Activated T-helper 9 cell treated with anti-CD3 and anti-CD28 coated beads, Interleukin-2, amount 50 U/mL, for 16 hours (primary cell): ENCODE results near the gene MTMR10.

ENCODE experiments used
- DNase-seq: peaks from one replicate; pipeline ENCODE4 v3.0.0-alpha.2; 2020; ENCODE audit warnings: low read depth

MTMR10 gene

DNA sequence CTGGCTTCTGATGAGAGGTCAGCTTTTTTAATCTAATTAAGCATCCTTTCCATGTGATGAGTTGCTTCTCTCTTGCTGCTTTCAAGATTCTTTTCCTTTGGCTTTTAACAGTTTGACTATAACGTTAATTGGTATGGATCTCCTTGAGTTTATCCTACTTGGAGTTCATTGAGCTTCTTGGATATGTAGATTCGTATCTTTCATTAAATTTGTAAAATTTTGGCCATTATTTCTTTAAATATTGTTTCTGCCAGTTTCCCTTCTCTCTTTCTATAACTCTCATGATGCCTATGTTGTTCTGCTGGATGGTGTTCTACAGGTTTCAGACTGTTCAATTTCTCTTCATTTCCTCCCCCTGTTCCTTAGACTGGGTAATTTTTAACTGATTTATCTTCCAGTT lies 21.0 kb upstream of the MTMR10 start:
- no peak for DNase-seq

- no peak for DNase-seq
Measured at GRCh38 chr15:31010036-31010435, 18.6 kb upstream of the MTMR10 start.

- DNase-seq: no peak
Measured at GRCh38 chr15:31005660-31006059, 14.2 kb upstream of the MTMR10 start.

GRCh38 chr15:31004220-31004733 lies 12.8 kb upstream of the MTMR10 start:
- DNase-seq: no peak

DNA sequence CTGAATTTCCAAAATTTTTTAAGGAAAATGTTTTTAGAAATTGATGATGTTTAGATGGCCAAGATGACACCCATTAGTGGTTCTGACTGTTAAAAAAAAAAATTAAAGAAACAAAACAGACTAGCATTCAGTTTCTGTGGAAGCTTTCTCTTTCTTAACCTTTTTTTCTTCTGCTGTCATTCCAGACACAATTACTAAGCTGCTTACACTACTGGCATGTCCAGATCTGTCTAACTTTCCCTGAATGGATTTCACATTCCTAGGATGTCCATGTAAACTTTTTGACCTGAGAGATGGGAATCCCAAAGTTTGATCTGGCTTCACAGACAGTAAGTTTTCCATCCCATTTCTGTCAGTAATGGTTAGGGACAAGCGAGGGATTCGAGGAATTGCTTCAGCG lies 10.3 kb upstream of the MTMR10 start:
- DNase-seq: no peak

DNA sequence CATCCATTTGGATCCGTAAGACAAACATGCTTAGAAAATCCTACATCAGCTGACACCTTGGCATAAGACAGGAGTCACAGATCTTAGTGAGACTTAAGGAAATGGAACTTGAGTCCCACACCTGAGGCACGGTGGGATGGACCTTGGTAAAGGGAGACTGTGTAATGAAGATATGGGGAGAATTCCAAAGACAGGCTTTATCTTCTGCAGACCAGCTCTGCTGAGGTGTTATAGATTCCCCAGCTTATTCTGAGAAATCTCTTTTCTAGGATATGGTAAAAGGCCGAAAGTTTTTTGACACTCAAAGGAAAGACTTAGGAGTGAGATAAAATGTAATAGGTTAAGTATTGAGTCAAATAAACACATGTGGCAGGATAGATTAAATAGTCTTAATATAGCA lies 8.3 kb upstream of the MTMR10 start:
- no peak for DNase-seq

GRCh38 chr15:30997270-30997669 lies 5.8 kb upstream of the MTMR10 start:
- no peak for DNase-seq

DNA sequence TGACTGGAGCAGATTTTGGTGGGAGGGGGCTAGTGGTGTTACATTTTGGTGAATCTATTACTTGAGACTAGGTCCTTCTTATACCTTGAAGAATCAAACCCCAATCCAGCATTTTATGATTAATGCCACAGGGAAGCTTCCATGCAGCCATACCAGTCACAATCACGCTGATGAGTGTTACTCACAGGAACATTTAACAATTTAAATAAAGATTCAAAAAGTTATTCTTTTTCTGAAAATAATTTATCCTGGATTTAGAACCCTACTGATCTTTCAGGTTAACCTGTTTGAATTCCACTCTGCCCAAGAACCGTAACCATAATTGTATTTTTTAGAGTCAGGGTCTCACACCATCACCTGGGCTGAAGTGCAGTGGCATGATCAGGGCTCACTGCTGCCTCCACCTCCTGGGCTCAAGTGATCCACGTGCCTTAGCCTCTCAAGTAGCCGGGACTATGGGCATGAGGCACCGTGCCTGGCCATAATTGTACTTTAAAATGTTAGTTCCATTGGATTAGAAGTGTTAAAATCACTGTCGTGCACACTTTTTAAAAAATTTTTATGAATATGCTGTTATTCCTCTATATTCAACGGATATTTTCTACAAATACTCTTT lies 929 bp upstream of the MTMR10 start:
- DNase-seq: no peak

GRCh38 chr15:30990446-30991254 lies 778 bp downstream of the MTMR10 start:
- no peak for DNase-seq

DNA sequence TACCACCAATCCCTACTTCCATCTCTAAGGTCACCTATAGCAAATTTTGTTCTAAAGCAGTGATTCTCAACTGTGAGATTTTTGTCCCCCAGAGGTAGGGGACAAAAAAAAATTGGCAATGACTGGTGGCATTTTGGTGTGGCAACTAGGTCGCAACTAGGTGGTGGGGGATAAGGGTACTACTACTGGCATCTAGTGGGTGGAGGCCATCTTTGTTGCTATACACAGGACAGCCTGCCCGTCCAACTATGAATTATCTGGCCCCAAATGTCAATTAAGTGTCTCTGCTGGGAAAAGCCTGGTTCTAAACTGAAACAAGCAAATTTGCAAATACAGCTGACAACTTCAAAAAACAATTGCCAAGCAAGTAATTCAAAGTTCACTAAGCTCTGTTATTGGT lies 1.4 kb downstream of the MTMR10 start:
- DNase-seq: no peak

DNA sequence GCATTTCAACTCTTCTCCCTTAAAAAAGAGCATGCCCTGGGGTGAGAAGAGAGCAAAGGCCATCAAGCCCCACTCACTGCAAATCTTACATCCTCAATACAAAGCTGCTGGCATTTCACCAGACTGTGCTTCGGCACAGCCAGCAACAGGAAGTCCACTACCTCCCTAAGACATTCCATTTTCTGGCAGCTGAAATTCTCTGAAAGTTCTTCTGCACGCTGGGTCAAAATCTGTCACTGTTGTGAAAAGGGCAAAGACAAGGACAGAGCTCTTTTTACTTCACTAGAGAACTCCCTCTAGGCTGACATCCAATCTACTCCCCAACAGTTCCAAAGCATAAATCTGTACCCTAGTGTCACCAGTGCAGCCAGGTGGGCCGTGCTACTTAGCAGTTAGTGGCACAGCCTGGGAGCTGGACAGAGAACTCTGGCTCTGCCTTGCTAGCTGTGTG lies 6.3 kb downstream of the MTMR10 start:
- no peak for DNase-seq

DNA sequence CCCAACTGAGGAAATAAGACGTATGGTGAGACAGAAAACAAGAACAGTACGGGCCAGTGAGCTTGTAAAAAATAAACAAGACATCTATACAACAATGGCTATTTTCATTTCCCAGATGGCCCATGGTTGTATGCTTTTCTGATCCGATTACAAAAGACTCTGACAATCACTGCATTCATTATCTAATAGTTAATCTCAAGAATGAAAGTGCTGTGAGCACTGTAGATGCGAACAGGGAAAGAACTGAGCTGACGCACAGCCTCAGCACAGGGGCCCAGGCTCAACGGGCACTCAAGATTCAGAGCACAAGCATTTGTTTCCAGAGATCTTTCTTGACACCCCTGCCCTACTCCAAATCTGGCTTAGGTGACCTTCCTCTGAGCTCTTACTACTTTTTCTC lies 6.9 kb downstream of the MTMR10 start:
- DNase-seq: no peak

GRCh38 chr15:30984118-30984517 lies 7.3 kb downstream of the MTMR10 start:
- no peak for DNase-seq

DNA sequence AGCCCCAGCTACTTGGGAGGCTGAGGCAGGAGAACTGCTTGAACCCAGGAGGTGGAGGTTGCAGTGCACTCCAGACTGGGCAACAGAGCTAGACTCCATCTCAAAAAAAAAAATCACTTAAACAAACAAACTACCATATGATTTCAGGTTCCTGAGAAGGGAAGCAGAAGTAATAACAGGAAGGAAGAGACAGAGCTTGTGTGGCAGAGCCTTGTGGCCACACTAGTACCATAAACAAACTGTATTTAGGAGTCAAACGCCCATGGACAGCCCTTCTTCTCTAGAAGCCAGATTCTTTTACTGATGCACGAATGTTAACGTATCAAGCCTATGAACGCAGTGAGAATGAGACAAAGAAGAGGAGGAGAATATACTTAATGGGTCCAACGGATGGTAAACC lies 12.0 kb downstream of the MTMR10 start:
- no peak for DNase-seq

- DNase-seq: no peak
Measured at GRCh38 chr15:30978328-30978727, 13.1 kb downstream of the MTMR10 start.

- DNase-seq: no peak
Measured at GRCh38 chr15:30974112-30974511, 17.3 kb downstream of the MTMR10 start.

GRCh38 chr15:30973379-30973778 lies 18.0 kb downstream of the MTMR10 start:
- DNase-seq: no peak

DNA sequence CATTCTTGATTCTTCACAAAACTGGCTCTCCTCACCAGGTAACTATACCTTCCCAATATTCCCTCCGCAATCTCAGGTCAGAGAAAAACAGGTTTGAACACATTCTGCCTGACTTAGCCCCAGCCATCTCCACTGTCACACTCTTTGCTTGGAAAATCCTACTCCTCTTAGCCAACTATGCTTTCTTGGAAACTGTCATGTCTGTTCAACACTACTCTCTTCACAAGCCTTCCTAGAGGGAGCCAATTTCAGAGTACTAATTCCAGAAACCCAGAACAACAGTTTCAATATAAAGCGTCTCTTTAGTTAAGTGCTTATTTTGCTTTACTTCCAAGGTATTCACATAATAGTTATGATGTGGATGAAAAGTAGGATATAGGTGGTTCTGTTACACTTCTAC lies 21.7 kb downstream of the MTMR10 start:
- no peak for DNase-seq

- no peak for DNase-seq
Measured at GRCh38 chr15:30963681-30964080, 27.7 kb downstream of the MTMR10 start.

GRCh38 chr15:30962659-30963058 lies 28.8 kb downstream of the MTMR10 start:
- no peak for DNase-seq

DNA sequence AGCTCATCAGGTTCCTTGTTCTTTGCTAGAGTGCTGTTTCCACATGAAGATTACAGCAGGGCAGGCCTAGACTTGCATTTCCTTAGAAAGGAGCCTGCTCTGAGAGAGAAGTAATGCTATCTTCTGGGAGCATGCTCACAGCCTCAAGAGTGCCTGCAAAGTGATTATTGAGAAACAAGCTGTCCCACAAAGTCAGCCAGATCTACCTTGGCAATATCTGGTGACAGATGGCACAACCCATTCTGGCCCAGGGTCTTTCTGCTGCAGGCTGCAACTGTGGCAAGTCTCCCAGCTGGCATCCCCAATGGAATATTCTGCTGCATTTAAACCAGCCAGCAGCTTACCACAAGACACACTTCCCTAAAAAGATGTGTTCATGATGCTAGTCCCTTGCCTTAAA lies 29.3 kb downstream of the MTMR10 start:
- no peak for DNase-seq

GRCh38 chr15:30958219-30958618 lies 33.2 kb downstream of the MTMR10 start:
- no peak for DNase-seq
